ENCODE data around the gene NAA38.
"Not testable (repeated sequence)": the region's sequence is repeated elsewhere in the genome, so short reads cannot be mapped to it uniquely, and the experiment has no call there.

NAA38 gene

GRCh38 chr17:7818746-7819645, 38.4 kb downstream of the NAA38 start:
- peak in 1 of 42 donors; percentile 18 for DNase-seq
- intact Hi-C loops (cut with DNase I): no loop called here

DNA sequence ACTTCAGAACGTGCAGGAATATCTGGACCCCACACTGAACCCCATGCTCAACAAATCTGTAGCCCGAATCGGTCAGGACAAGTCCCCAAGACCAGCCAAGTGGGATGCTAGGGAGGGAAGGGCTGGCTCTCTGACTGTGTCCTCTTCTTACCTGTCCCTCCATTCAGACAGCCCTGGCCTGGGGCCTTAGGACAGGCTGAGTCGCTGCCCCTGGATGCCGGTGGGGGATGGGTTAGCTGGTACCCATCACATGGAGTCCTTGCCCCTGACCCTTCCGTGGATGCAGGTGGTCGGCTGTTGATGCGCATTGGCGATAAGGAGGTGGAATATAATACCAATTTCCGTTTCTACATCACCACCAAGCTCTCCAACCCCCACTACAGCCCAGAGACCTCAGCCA, 39.3 kb downstream of the NAA38 start:
- DNase-seq: peak in 1 of 42 donors; percentile 26
- intact Hi-C loops (cut with DNase I): no loop called here

DNA sequence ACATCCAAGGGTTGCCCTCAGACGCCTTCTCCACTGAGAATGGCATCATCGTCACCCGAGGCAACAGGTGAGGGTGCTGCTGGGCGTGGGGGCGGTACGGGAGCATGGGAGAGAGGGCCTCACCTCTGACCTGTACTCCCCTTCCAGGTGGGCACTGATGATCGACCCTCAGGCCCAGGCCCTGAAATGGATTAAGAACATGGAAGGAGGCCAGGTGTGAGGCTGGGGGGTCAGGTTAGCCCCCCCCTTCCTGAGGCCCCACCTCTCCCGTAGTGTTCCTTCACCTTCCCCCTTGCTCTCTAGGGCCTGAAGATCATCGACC, 39.8 kb downstream of the NAA38 start:
- DNase-seq: peak in 1 of 42 donors; percentile 10
- intact Hi-C loops (cut with DNase I): no loop called here

DNA sequence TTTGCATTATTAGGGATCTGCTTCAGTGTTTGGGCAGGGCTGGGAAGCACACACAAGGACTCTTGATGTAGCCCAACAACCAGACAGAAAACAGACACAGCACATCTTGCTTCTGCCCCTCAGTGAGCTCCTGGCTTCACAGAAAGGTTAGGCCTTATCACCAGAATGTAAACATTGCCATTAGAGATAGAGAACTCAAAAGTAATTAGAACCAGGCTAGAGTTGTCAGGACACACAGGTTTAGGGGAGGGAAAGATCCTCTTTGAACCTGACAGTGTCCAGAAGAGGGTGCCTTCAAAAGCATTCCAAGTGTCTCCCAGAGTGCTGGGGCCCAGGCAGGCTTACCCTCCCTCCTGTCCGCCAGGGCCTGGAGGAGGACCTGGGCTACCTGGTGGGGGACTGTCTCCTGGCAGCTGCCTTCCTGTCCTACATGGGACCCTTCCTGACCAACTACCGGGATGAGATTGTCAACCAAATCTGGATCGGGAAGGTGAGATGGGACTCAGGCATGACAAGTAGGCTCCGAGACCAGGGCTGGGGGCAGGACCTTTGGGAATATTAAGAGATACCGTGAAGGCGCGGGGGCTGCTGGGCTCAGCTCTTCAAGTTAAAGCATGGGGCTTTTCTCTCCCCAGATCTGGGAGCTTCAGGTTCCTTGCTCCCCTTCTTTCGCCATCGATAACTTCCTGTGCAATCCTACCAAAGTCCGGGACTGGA, 40.3 kb downstream of the NAA38 start:
- intact Hi-C loops (cut with DNase I): no loop called here
- peak in 1 of 42 donors; percentile 13 for DNase-seq

DNA sequence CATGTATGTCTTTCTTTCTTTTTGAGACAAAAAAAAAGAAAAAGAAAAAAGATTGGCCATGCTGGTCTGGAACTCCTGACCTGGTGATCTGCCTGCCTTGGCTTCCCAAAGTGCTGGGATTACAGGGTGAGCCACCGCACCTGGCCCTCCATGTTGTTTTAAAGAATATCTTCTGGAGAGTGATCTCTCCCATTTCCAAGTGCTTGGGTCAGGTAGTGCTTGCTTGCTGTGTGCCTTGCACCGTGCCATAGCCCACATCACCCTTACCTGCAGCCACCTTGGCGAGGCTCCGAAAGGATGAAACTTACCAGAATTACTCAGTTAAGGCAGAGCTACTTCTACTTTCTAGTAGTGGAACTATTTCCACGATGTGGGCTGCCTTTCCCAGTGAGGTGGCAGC, 42.4 kb downstream of the NAA38 start:
- intact Hi-C loops (cut with DNase I): no loop called here
- DNase-seq: no peak

GRCh38 chr17:7811251-7811650, 46.1 kb downstream of the NAA38 start:
- intact Hi-C loops (cut with DNase I): no loop called here
- no peak for DNase-seq

GRCh38 chr17:7809791-7810343, 47.5 kb downstream of the NAA38 start:
- DNase-seq; intact Hi-C loops (cut with DNase I): not testable (repeated sequence)

GRCh38 chr17:7809086-7809790, 48.1 kb downstream of the NAA38 start:
- intact Hi-C loops (cut with DNase I): no loop called here
- DNase-seq: no peak

DNA sequence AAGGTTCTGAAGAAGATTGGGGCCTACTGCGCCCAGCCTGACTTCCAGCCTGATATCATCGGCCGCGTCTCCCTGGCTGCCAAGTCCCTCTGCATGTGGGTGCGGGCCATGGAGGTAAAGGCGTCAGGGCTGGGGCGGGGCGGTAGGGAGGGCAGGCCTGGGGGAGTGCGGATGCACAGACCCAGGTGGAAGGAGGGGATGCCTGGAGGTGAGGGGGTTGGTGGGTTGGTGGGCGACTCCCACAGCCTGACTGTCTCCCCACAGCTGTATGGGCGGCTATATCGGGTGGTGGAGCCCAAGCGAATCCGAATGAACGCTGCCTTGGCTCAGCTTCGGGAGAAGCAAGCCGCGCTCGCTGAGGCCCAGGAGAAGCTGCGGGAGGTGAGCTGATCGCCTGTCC, 50.2 kb downstream of the NAA38 start:
- intact Hi-C loops (cut with DNase I): no loop called here
- DNase-seq: no peak

Measured in head of caudate nucleus (tissue), 42 donors.